ENCODE data around the gene TNRC6A.

GRCh38 chr16:24774510-24774909 is 45.1 kb downstream of the TNRC6A start:
- TF ChIP-seq EZH2 (IDR thresholded peaks at IDR 0.05; ENCODE audit: insufficient read depth, poor library complexity, severe bottlenecking) = no peak
- no peak for TF ChIP-seq EZH2phosphoT487 (IDR thresholded peaks at IDR 0.05; ENCODE audit: insufficient read depth, low read depth)
